HL-60/S4 (cell line): Measurements from ENCODE around the gene JPT2.

Experiments used
- in situ Hi-C: fragments of 300-500 bp; cut with MboI; formaldehyde crosslinking; loops from 2 replicates; pipeline ENCODE4 v1.14.3; 2022; ENCODE audit warnings: low sequenced_read_pairs

JPT2 gene

GRCh38 chr16:1651094-1651973 is 26.7 kb upstream of the JPT2 start:
- in situ Hi-C loops, result no loop called here

- in situ Hi-C loops, result no loop called here
Measured at GRCh38 chr16:1651974-1652312, 26.1 kb upstream of the JPT2 start.

GRCh38 chr16:1653023-1653422 is 25.1 kb upstream of the JPT2 start:
- in situ Hi-C loops, result no loop called here

- in situ Hi-C loops, result no loop called here
Measured at GRCh38 chr16:1654505-1655268, 23.4 kb upstream of the JPT2 start.

GRCh38 chr16:1655269-1655807 is 22.7 kb upstream of the JPT2 start:
- in situ Hi-C loops, result no loop called here

GRCh38 chr16:1655909-1656807 is 21.9 kb upstream of the JPT2 start:
- in situ Hi-C loops, result no loop called here

GRCh38 chr16:1656808-1657617 is 21.1 kb upstream of the JPT2 start:
- in situ Hi-C loops, result no loop called here

- in situ Hi-C loops, result no loop called here
Measured at GRCh38 chr16:1657841-1658240, 20.2 kb upstream of the JPT2 start.

GRCh38 chr16:1659031-1659430 is 19.0 kb upstream of the JPT2 start:
- in situ Hi-C loops, result no loop called here

GRCh38 chr16:1661826-1662225 is 16.3 kb upstream of the JPT2 start:
- in situ Hi-C loops, result no loop called here

- in situ Hi-C loops, result no loop called here
Measured at GRCh38 chr16:1662543-1662942, 15.5 kb upstream of the JPT2 start.

GRCh38 chr16:1665829-1666228 is 12.2 kb upstream of the JPT2 start:
- in situ Hi-C loops, result no loop called here

GRCh38 chr16:1666316-1666715 is 11.8 kb upstream of the JPT2 start:
- in situ Hi-C loops, result no loop called here

- in situ Hi-C loops, result no loop called here
Measured at GRCh38 chr16:1667271-1667670, 10.8 kb upstream of the JPT2 start.

- in situ Hi-C loops, result no loop called here
Measured at GRCh38 chr16:1667916-1668315, 10.2 kb upstream of the JPT2 start.

GRCh38 chr16:1668612-1669319 is 9.3 kb upstream of the JPT2 start:
- in situ Hi-C loops, result no loop called here

GRCh38 chr16:1669698-1670097 is 8.4 kb upstream of the JPT2 start:
- in situ Hi-C loops, result no loop called here

- in situ Hi-C loops, result no loop called here
Measured at GRCh38 chr16:1670371-1670770, 7.7 kb upstream of the JPT2 start.

- in situ Hi-C loops, result no loop called here
Measured at GRCh38 chr16:1670866-1671265, 7.2 kb upstream of the JPT2 start.
